OCI-M2 (cell line): ENCODE measurements around the gene NTRK3.
"Not testable (repeated sequence)": the region's sequence is repeated elsewhere in the genome, so short reads cannot be mapped to it uniquely, and the experiment has no call there.

Experiments
- DNase-seq: peaks from one replicate; lab custom pipeline; 2025; ENCODE audit not compliant: unreplicated experiment; lab: John Stamatoyannopoulos, UW

The NTRK3 gene

DNA sequence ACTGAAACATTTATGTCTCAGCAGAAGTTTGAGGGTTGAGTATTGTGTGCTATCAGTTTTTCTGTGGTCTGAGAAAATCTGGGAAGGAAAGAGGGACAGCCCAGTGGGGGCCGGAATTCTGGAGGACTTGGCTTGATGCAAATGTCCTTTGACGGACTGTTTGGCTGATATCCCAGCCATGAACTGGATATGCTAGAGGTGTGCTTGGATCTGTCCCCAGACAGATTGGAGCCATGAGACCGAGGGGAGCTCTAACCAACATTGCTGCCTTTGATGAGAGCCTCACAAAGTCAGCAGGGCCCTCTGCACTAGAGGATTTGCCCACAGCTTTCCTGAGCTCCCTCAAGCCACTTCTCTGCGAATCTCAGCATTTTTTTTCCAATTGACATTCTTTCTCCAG is 405.6 kb downstream of the NTRK3 start:
- DNase-seq = no peak

DNA sequence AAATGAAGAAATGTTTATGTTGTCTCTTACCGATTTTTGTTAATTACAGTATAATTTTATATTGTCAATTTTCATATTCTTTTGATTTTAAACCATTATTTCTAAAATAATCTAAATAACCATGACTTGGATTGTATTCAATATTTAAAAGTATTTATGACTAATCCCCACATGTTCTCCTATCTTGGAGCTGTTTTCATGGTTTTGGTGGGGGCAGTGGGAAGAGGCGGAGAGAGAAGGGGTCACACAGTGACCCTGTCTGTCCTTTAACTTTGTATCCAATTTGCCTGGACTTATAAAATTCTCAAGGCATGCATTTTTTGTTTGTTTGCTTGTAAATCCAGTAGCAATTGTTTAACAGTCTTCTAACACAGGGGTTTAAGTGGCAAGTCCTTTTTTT is 407.4 kb downstream of the NTRK3 start:
- DNase-seq = no peak

GRCh38 chr15:87848012-87848411 is 408.5 kb downstream of the NTRK3 start:
- no peak for DNase-seq

DNA sequence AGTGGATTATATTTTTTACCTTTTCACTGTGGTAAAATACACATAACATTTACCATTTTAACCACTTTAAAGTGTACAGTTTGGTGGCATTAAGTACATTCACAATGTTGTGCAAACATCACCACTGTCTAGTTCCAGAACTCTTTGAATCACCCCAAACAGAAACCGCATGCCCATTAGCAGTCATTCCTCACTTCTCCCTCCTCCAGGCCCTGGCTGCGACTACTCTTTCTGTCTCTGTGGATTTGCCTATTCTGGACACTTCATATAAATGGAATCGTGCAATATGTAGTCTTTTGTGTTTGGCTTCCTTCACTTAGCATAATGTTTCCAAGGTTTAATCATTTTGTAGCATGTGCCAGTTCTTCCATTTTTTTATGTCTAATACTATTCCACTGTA is 409.8 kb downstream of the NTRK3 start:
- DNase-seq = no peak

GRCh38 chr15:87843312-87843711 is 413.2 kb downstream of the NTRK3 start:
- DNase-seq = no peak

GRCh38 chr15:87841426-87841998 is 415.0 kb downstream of the NTRK3 start:
- DNase-seq = no peak

DNA sequence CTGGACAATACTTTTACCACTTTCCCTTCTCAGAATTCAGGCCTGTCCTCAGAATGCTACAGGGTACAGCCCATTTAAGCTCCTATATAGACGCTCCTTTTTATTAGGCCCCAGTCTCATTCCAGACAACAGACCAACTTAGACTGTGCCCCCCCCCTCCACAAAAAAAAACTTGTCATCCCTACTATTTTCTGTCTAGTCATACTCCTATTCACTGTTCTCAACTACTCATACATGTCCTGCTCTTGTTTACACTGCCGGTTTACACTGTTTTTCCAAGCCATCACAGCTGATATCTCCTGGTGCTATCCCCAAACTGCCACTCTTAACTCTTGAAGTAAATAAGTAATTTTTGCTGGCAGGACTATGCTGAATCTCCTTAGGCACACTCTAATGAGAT is 420.7 kb downstream of the NTRK3 start:
- DNase-seq = not testable (repeated sequence)

DNA sequence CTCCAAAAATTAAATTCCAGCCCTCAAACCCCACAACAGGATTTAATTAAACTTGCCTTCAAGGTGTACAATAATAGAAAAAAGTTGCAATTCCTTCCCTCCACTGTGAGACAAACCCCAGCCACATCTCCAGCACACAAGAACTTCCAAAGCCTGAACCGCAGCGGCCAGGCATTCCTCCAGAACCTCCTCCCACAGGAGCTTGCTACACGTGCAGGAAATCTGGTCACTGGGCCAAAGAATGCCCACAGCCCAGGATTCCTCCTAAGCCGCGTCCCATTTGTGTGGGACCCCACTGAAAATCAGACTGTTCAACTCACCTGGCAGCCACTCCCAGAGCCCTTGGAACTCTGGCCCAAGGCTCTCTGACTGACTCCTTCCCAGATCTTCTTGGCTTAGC is 423.2 kb downstream of the NTRK3 start:
- DNase-seq = not testable (repeated sequence)

DNA sequence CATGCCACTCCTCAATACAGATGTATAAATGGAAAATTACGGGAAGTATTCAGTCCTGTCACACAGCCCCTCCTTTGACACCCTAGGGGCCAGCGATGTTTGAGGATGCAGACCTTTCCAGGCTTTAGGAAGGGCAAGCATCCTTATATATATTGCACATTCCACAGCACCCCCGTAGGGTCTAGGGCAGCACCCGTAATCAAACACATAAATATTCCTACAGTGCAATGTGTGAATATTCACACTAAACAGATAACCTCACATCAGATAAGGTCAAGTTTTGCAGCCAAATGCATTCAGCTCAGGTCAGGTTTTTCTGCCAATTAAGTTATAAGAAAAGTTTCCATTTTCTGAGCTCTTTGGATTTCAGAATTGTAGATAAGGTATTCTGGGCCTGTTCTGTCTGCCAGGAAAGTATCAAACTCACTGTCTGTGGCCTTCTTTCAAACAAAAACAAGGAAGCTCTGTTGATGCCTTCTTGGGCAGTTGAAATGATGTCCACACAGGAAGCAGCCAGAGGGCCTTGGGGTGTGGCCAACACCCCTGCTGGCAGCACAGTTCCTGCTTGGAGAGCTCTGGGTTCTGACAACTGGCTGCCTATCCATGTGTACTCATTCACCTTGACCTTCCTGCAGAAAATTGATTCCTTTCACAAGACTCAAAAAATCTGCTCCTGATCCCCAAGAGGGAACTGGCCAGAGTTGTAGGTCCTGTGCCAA is 427.0 kb downstream of the NTRK3 start:
- DNase-seq = no peak

- no peak for DNase-seq
Observed at GRCh38 chr15:87828608-87829007, 427.9 kb downstream of the NTRK3 start.

DNA sequence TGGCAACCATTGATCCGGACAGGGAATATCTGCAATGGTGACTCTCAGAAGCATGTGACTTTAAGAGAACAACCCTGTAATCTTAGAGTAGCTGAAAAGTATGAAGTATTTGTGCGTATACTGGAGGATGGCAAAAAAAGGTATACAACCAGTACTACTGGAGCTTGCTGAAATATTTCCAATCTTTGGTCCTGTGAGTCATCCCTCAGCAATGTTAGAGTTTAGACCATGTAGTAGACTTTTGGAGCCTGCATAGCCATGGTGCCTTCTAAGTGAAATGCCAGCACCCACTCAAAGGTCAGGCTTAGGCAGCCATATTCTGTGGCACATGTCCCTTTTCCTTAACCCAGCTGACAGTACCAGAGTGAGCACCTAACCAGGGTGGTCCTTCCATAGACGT is 429.4 kb downstream of the NTRK3 start:
- no peak for DNase-seq

DNA sequence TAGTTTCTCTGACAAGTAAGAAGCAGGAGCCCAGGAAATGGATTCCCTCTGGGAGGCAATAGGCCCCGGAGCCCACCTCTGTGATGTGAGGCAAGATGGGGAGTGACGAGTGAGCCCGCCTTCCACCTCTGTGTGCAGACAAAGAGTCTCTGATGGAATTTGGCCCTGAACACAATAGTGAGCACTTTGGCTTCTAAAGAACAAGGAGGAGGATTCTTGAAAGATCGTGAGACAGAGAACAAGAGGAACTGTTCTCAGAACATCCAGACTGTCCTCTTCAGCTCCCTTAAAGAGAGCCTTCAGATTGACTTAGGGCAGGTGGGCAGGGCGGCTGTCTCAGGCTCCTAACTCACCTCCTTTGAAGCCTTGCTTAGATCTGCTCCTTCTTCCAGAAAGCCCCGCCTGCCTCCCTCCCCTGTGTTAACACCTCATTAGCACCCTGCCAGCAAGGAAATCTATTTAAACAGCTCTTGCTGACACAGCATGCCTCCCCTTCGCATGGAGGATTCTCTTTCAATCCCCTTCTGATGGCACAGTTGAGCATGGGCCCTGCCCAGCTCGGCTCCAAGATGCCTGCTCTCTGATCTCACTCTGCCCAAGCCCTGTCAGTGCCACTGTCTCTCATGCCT is 430.3 kb downstream of the NTRK3 start:
- no peak for DNase-seq

DNA sequence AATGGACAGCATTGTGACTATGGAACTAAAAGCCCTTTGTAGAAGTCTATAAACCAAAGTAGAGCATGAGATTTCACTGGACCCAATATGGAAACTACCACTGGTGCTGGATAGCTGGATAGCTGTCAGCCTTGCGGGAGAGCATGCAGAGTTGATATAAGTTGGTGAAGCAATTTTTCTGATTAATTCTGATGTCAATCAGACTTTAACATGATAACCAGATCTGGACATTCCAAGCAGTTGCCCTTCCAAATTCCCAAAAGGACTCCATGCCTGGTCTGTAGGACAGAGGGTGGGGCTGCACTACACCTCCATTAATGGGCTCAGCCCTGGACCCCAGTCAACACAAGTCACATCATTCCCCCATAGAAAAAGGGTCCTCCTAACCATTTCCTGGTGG is 437.8 kb downstream of the NTRK3 start:
- DNase-seq = no peak

- no peak for DNase-seq
Observed at GRCh38 chr15:87817553-87817952, 439.0 kb downstream of the NTRK3 start.

DNA sequence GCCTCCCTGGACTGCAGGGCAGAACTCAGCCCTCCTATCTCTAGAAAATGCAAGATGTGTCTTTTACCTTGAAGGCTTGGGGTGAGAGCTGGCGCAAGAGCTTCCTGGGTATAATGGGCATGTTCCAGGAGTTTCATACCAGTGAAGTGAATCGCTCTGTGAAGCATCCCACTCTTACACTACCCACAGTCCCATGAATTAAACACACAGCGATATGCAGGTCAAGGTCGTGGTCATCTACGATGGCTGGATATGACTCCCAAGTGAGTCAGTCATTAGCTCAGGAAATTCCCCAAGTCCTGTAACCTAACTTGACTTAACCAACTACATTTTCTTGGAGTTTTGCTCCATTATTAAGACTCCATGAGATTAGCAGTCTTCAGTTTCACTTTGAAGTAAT is 439.7 kb downstream of the NTRK3 start:
- DNase-seq = no peak

DNA sequence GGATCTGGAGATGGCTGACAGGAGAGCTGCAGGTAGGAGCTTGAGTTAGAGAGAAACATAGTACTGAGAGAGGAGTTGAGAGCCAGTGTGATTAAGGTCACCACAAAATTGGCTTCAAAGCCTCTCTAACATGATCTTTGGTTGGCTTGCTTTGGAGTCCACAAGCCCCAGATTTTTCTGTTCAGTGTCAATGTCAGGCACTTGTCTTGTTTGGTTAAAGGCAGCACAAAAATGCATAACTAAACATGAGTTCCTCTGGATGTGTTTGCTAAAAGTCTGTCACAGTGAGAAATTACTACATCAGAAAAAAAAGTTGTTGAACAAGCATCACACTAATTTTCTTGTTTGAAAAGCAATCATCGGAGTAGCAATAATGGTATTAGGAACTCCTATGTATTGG is 440.5 kb downstream of the NTRK3 start:
- no peak for DNase-seq
